Measurements from ENCODE around the gene NRG3. TPM values are rescaled to one million over a fixed set of nuclear protein-coding genes. Genes with fewer than 3 reads are reported as not detected.
"Not testable (repeated sequence)": the region's sequence is repeated elsewhere in the genome, so short reads cannot be mapped to it uniquely, and the experiment has no call there.

NRG3 gene
- total RNA-seq, 1 experiment from 2014 or later: not detected

DNA sequence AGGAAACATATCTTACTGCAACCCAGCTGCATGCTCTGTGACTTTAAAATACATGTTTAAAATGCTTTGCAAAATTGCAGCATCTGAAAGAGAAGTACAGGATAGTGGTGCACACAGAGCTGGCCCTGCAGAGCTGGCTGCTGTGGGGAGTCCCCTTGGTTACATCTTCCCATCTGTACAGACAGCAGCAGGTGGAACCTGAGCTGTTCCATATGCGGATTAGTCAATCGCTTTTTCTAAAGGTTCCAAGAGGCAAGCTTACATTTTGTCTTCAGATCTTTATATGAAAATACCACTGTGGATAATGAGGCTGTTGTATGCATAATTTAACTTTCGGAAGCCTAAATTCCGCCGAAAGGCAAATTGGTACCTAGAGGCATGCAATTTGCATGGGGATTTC lies 444.1 kb downstream of the NRG3 start:
- no peak for DNase-seq
- Histone ChIP-seq H3K27me3 (no peaks in the 10 kb centered on the region), H3K36me3 (no peaks in the 10 kb centered on the region), H3K9me3 (no peaks in the 10 kb centered on the region), H3K4me3 (no peak overlapping the region)

DNA sequence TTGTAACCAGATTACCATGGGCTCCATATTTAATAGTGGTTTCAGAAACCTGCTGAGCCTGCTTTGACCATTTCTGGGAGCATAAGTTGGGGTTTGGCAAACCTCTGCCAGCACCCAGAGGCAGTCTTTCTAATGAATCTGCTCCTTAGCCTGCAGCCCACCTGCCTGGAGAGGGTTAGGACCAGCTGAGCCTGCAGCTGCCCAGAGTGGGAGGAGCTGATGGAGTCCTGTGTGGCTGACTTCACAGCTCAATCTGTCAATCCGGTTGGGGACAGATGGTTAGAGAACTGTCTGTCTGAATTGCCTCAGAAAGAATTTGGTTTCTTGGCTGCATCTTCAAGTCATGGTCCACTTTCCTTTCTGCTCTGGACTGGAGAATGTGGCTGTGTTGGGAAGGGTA lies 444.6 kb downstream of the NRG3 start:
- DNase-seq: no peak
- Histone ChIP-seq H3K27me3 (no peaks in the 10 kb centered on the region), H3K9me3 (no peaks in the 10 kb centered on the region), H3K36me3 (no peaks in the 10 kb centered on the region), H3K4me3 (no peak overlapping the region)

DNA sequence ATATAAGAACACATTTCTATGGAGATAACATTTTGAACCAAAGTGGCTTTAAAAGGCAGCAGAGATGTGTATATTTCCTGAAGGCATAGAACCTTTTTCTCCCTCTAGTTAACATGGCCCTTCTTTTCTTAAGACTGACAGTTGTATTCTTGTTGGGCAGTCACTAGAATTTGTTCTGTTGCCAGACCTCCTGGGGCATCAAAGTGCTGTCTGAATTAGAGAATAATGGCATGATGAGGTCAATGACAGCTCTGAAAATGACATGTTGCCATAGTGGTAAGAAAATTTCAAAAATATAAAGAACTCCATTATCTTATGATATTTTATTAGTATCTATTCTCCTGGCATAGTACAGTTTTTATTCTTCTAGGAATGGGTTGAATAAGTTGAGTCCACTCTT lies 446.7 kb downstream of the NRG3 start:
- Histone ChIP-seq H3K9me3 (no peaks in the 10 kb centered on the region), H3K4me3 (no peak overlapping the region), H3K27me3 (no peaks in the 10 kb centered on the region), H3K36me3 (no peaks in the 10 kb centered on the region)
- no peak for DNase-seq

DNA sequence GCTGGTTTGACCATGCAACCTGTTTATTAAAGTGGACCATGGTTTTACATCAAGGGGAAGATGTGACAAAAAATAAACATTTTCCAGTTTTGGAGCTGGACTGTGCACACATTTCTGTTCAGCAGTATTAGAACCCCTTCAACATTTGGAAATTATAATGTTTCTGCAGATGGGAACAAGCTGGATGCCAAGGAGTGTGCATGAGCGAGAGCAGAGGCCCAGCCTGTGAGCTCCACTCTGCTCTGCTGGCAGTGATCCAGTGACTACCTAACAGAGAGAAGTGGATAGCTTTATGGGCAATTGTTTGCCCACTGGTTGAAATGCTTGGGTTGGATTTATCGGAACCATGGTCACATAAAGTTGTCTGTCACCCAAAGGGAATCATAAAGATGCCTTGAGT lies 456.7 kb downstream of the NRG3 start:
- Histone ChIP-seq H3K4me3 (no peak overlapping the region), H3K9me3 (no peaks in the 10 kb centered on the region), H3K36me3 (no peaks in the 10 kb centered on the region), H3K27me3 (no peaks in the 10 kb centered on the region)
- DNase-seq: no peak

DNA sequence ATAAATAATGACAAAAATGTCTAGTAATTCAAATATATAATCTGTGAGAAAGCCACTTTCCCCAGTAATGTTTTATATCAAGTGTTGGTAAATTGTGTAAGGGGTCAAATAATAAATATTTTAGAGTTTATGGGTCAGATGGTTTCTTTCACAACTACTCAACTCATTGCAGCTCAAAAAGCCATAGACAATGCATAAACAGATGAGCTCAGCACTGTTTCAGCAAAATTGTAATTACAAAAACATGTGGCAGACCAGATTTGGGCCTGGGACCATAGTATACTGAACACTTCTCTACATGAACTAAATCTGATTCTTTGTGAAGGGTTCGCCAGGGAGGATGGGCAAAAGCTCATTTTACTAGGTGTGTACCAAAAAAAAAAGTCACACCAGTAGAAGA lies 460.8 kb downstream of the NRG3 start:
- no peak for DNase-seq
- Histone ChIP-seq H3K36me3 (no peaks in the 10 kb centered on the region), H3K9me3 (no peaks in the 10 kb centered on the region), H3K4me3 (no peak overlapping the region), H3K27me3 (no peaks in the 10 kb centered on the region)

DNA sequence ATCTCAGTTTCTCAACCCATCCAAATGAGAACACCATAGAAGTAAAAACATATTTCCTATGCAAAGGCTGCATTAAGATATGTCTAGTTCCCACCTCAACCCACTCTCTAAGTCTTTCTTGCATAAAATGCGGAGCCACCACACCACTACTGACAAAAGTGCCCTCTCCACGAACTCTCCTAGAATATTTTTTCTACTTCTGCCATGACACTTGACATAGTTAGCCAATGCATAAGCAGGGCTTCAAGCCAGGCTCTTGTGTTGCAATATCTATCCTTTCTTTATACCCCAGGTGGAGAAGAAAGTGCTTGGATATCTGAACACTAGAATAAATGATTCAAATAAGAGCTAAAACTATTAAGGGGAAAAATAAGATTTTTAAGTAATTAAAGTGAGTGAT lies 465.2 kb downstream of the NRG3 start:
- no peak overlapping the region for H3K4me3 ChIP-seq
- no peaks in the 10 kb centered on the region for H3K9me3 ChIP-seq
- no peaks in the 10 kb centered on the region for H3K36me3 ChIP-seq
- H3K27me3 ChIP-seq: no peaks in the 10 kb centered on the region
- no peak for DNase-seq

DNA sequence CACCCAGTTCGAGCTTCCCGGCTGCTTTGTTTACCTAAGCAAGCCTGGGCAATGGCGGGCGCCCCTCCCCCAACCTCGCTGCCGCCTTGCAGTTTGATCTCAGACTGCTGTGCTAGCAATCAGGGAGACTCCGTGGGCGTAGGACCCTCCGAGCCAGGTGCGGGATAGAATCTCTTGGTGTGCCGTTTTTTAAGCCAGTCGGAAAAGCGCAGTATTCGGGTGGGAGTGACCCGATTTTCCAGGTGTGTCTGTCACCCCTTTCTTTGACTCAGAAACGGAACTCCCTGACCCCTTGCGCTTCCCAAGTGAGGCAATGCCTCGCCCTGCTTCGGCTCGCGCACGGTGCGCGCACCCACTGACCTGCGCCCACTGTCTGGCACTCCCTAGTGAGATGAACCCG lies 474.6 kb downstream of the NRG3 start:
- DNase-seq, H3K9me3 ChIP-seq, H3K4me3 ChIP-seq, H3K36me3 ChIP-seq, H3K27me3 ChIP-seq: not testable (repeated sequence)

DNA sequence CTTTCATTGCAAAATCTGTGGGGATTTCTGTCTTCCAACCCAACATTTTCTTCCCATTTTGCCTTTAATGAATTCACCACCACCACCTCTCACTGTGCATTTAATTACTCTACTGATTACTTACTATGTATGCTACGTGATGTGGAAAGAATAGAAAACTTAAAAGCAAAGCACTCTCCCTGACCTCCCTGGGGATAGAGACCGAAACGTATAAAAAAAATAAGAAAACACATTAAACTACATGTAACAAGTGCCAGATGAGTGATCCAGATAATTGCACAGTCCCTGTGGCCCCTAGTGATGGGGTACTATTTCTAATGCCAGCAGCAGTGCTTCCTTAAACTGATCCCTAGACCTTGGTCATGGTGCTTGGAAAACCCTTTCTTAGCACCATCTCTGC lies 478.4 kb downstream of the NRG3 start:
- no peaks in the 10 kb centered on the region for H3K36me3 ChIP-seq
- no peak overlapping the region for H3K4me3 ChIP-seq
- H3K9me3 ChIP-seq: no peaks in the 10 kb centered on the region
- no peaks in the 10 kb centered on the region for H3K27me3 ChIP-seq
- no peak for DNase-seq

DNA sequence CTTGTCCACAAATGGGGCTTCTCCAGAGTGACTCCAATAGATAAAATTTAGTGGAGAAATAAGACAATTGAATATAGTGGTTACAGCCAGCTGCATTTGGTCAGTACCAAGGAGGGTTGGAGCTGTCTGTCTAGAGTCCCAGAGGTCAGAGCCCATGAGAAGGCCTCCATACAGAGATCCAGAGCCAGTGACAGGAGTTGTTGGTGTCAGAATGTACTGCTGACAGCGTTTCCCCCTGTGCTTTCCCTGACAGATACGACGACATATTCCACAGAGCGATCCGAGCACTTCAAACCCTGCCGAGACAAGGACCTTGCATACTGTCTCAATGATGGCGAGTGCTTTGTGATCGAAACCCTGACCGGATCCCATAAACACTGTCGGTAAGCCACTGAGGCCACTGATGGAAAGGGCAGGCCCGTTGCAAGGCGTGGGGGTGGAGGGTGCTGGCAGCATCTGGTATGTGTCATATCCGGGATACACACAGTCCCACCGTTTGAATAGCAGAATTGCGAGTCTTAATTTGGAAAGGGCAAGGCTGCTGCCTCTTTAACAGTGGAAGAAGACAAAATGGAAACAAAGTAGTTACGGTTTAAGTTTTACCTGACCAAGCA lies 483.6 kb downstream of the NRG3 start:
- peak; percentile 82 for DNase-seq
- Histone ChIP-seq H3K4me3 (no peak overlapping the region), H3K36me3 (no peaks in the 10 kb centered on the region), H3K27me3 (no peaks in the 10 kb centered on the region), H3K9me3 (no peaks in the 10 kb centered on the region)

DNA sequence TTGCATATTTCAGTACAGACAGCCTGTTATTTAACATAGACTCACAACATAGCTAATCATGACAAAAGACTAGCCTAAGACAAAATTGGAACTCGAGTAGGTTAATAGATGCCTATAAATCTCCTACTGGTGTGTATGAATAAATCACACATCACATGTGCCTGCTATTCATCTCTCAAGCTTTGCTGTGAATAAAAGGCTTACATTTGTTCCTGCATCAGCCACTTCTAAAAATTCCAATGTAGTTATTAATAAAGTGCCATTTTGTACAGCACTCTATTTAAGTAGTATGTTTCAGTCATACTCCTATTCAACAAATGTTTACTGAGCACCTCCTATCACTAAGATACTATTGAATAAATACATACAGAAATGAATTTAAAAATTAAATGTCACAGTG lies 486.3 kb downstream of the NRG3 start:
- no peak for DNase-seq
- H3K36me3 ChIP-seq: no peaks in the 10 kb centered on the region

DNA sequence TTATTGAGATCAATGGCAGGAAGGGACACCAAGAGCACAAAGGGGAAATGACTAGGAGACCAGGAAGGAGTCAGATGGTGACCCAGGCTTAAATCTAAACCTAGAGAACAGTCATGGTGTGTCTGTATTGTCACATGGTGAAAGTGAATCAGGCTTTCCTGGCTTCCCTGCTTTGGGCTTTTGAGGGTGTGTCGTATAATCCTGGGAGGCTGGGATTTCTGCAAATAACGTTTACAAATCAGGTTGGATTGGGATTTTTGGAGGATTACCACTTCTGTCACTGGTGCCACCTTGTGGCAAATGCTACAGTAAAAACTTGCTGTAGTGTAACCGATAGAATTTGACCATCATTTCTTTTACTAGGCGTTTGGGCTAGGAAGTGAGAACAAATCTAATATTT lies 502.6 kb downstream of the NRG3 start:
- Histone ChIP-seq H3K36me3 (no peaks in the 10 kb centered on the region), H3K4me3 (no peak overlapping the region), H3K9me3 (no peaks in the 10 kb centered on the region), H3K27me3 (no peaks in the 10 kb centered on the region)
- DNase-seq: no peak

More for the DNA sequence above, 486.3 kb downstream of the NRG3 start:
- Histone ChIP-seq H3K4me3 (no peak overlapping the region), H3K27me3 (no peaks in the 10 kb centered on the region), H3K9me3 (no peaks in the 10 kb centered on the region)

DNA sequence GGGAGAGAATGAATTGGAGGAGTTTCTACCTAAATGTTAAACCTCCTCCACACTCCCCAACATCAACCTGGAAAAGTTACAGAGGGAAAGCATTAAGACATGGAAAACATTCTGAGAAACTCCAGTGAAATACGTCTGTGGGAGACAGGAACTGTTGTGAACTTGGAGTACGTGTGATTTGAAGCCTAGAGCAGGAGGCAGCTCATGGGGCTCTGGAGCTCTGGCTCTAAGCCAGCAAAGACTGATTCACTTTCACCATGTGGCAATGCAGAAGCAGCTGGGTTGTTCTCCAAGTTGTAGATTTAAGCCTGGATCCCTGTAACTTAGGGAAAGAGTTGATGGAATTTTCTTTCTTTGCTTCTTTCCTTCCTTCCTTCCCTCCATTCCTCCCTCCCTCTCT lies 503.2 kb downstream of the NRG3 start:
- H3K36me3 ChIP-seq: no peaks in the 10 kb centered on the region
- no peak overlapping the region for H3K4me3 ChIP-seq
- DNase-seq: peak; percentile 54
- H3K9me3 ChIP-seq: no peaks in the 10 kb centered on the region
- no peaks in the 10 kb centered on the region for H3K27me3 ChIP-seq

DNA sequence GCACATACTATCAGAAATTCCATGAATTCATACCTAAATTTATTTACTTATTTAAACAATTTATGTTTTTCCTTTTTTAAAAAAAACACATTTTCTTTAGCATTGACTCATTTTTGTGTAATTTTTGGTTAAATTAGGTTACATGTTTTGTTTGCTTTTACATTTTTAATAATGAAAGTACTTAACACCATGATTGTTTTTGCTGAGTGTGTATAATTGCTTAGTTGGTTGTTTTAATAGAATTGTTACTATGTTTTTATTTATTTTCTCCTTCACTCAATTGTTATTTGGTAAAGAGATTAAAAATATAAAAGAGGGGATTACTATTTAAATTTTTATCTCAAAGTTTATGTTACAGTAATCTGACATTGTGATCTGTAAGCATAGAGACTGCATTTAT lies 508.4 kb downstream of the NRG3 start:
- Histone ChIP-seq H3K36me3 (no peaks in the 10 kb centered on the region), H3K9me3 (no peaks in the 10 kb centered on the region), H3K4me3 (no peak overlapping the region), H3K27me3 (no peaks in the 10 kb centered on the region)
- DNase-seq: no peak

DNA sequence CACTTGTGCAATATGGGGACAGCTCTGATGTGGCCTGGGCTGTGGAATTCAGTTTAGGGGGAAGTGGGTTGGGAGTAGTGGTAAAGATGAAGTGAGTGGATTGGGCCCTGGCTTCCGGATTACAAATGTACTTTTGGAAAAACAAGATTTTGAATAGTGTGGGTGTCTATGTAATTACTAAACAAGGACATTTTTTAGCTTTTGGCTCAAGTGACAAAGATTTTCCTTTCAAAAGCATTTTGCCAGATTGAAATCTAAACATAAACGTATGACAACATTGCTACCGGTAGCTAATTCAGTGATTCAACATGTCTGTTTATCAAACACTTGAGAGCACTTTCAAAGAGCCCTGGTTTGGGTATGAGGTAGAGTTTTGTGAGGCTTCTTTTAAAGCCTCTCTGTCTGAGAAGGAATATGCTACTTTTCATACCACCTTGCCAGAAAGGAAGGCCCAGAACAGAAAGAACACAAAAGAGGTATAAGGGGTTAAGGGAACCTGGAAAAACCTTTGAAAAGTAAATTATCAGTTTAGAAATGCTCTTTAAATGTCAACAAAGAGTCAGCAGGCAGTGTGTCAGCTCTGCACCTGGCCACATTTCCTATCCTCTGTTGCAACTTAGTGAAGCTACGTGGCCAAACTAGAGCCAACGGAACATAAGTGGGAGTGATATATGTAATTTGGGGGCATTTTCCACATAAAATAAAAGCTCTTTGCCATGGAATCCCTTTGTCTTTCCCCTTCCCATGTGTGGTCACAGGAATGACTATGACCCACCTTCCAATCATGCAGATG lies 516.1 kb downstream of the NRG3 start:
- no peak overlapping the region for H3K4me3 ChIP-seq
- H3K36me3 ChIP-seq: no peaks in the 10 kb centered on the region
- no peak for DNase-seq
- no peaks in the 10 kb centered on the region for H3K9me3 ChIP-seq
- H3K27me3 ChIP-seq: no peaks in the 10 kb centered on the region

DNA sequence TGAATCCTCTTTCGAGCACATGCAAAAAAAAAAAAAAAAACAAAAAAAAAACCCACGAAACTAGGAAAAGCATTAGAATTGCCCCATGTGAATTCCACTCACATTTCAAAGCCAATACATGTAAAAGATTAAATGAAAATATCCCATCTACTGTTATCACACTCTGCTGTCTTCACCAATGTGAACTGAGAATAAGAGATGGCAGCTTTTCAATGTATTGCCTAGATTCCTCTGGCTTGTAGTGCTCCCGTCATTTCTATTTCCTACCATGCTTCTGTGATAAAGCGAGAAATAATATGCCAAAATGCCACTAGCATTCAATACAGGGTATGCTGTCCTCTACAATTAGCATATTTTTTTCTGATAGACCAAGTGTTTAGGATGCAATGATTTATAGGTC lies 517.0 kb downstream of the NRG3 start:
- no peak overlapping the region for H3K4me3 ChIP-seq
- no peaks in the 10 kb centered on the region for H3K27me3 ChIP-seq
- no peaks in the 10 kb centered on the region for H3K9me3 ChIP-seq
- H3K36me3 ChIP-seq: no peaks in the 10 kb centered on the region
- DNase-seq: no peak

DNA sequence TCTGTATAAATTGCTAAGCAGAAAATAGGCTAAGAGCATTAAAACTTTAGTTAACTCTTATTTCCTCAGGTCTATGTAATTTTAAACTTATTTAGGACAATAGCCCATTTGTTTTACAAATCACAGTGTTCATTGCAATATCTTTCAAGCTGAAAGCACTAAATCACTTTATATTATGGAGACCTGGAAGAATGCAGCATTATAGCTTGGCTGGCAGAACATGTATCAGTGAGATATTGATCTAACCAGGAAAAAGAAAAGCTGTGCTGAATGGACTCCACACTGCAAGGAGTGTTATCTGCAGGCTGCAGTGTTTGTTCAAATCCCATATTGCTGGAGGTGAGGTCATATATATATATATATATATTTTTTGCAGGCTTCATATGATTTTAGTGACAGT lies 517.5 kb downstream of the NRG3 start:
- Histone ChIP-seq H3K27me3 (no peaks in the 10 kb centered on the region), H3K4me3 (no peak overlapping the region), H3K9me3 (no peaks in the 10 kb centered on the region), H3K36me3 (no peaks in the 10 kb centered on the region)
- DNase-seq: no peak

DNA sequence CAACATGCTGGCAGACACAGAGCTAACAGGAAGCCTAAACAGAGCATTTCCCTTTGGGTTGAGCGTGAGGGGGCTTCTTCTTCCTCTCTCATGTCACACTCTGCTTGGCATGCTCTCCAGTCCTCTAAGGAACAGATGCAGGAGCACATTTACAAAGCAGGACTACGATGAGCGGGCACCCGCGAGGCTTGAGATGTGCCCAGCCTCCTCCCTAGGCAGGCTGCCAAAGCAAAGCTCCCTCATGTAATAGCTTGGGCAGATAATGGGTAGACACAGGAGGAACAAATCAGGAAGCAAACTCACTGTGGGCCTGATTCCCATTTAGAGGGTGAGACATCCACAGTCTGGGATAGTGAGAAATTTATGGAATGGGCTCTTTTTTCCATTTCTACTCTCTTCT lies 519.1 kb downstream of the NRG3 start:
- Histone ChIP-seq H3K9me3 (no peaks in the 10 kb centered on the region), H3K27me3 (no peaks in the 10 kb centered on the region), H3K4me3 (no peak overlapping the region), H3K36me3 (no peaks in the 10 kb centered on the region)
- no peak for DNase-seq

DNA sequence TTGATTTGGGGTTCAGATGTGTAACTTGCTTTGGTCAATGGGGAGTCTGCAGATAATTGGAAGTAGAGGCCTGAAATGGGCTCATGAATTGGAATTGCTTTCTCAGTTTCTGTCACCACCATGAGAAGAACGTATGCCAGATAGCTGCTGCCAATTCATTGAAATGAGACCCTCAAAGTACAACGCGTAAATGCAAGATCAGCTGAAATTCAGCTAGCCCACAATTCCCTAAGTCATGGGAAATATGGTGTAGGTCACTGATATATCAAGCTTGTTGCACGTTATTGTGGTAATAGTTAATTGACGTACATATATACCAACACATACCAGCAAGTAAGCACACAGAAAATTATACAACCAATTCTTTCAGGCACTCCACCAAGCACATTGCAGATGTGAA lies 520.0 kb downstream of the NRG3 start:
- DNase-seq: no peak
- Histone ChIP-seq H3K27me3 (no peaks in the 10 kb centered on the region), H3K4me3 (no peak overlapping the region), H3K36me3 (no peaks in the 10 kb centered on the region), H3K9me3 (no peaks in the 10 kb centered on the region)

Measured in MG63 (cell line).